SK-N-SH (cell line): ENCODE measurements around the gene EEFSEC. TPM values are rescaled to one million over a fixed set of nuclear protein-coding genes. Genes with fewer than 3 reads are reported as not detected.
A peak's percentile ranks its signal among the peaks of the same experiment; 100 is the strongest.

ENCODE experiments used
- CTCF ChIA-PET: fragments of 300-600, 350-600 bp; formaldehyde crosslinking; extraction: SDS; loops from one replicate; lab custom pipeline; 2021; lab: Yijun Ruan, JAX
- POLR2A ChIA-PET: fragments of 350-600 bp; sonication (Branson Sonifier 250); formaldehyde crosslinking; extraction: SDS; loops from one replicate; lab custom pipeline; 2020; ENCODE audit warnings: antibody characterized with exemption, inconsistent platforms; lab: Yijun Ruan, JAX
- DNase-seq: peaks from one replicate; pipeline ENCODE4 v3.0.0; 2012
- H2AFZ ChIP-seq: fragments of 200-600 bp; sonication (generic); 2 replicates; pipeline ENCODE4 v1.8.1; 2016; ENCODE audit warnings: antibody characterized with exemption, mild to moderate bottlenecking, low read depth
- H3F3A ChIP-seq: fragments of 200-600 bp; sonication (generic); replicated peaks from 2 replicates; pipeline ENCODE3; 2016; ENCODE audit warnings: antibody characterized with exemption, mild to moderate bottlenecking; ENCODE audit not compliant: insufficient read depth
- H3K27ac ChIP-seq, 2 experiments: fragments of 200-500 bp in 1 of 2; fragments of 200-600 bp in 1 of 2; sonication (Bioruptor generic) in 1 of 2; sonication (generic), shearing (Covaris generic) in 1 of 2; 2 replicates each; pipeline versions ENCODE4 v1.5.1 to v1.6.1; 2014 to 2016; ENCODE audit warnings: low read depth in 2 of 2, inconsistent platforms in 1 of 2, low read length in 1 of 2, mild to moderate bottlenecking in 1 of 2, mixed read lengths in 1 of 2
- H3K27me3 ChIP-seq: fragments of 200-600 bp; sonication (generic), shearing (Covaris generic); 2 replicates; pipeline ENCODE4 v1.6.1; 2016; ENCODE audit warnings: mixed run types; ENCODE audit not compliant: insufficient read depth
- H3K36me3 ChIP-seq, 2 experiments: fragments of 200-500 bp in 1 of 2; fragments of 200-600 bp in 1 of 2; sonication (Bioruptor generic) in 1 of 2; sonication (generic) in 1 of 2; replicated peaks in 1 of 2; 2 replicates each; pipeline versions ENCODE3 to v1.5.1; 2014 to 2016; ENCODE audit warnings: low read length in 1 of 2, mild to moderate bottlenecking in 1 of 2; ENCODE audit not compliant: insufficient read depth in 2 of 2, control insufficient read depth in 1 of 2
- H3K4me1 ChIP-seq, 2 experiments: fragments of 200-500 bp in 1 of 2; fragments of 200-600 bp in 1 of 2; sonication (Bioruptor generic) in 1 of 2; sonication (generic), shearing (Covaris generic) in 1 of 2; 2 replicates each; pipeline versions ENCODE4 v1.5.1 to v1.6.1; 2014 to 2016; ENCODE audit warnings: low read depth in 1 of 2, low read length in 1 of 2, mixed run types in 1 of 2; ENCODE audit not compliant: insufficient read depth in 2 of 2, control insufficient read depth in 1 of 2
- H3K4me2 ChIP-seq: fragments of 200-600 bp; sonication (generic), shearing (Covaris generic); 2 replicates; pipeline ENCODE4 v1.6.1; 2017; ENCODE audit warnings: mixed run types
- H3K4me3 ChIP-seq, 2 experiments: fragments of 200-500 bp in 1 of 2; fragments of 200-600 bp in 1 of 2; sonication (Bioruptor generic) in 1 of 2; sonication (generic), shearing (Covaris generic) in 1 of 2; 2 replicates each; pipeline versions ENCODE4 v1.5.1 to v1.8.1; 2014 to 2016; ENCODE audit warnings: low read depth in 2 of 2, inconsistent platforms in 1 of 2, low read length in 1 of 2, mild to moderate bottlenecking in 1 of 2, mixed read lengths in 1 of 2, moderate library complexity in 1 of 2
- H3K79me2 ChIP-seq: fragments of 200-600 bp; sonication (generic); 2 replicates; pipeline ENCODE4 v1.8.1; 2017; ENCODE audit warnings: mild to moderate bottlenecking; ENCODE audit not compliant: insufficient read depth
- H3K9ac ChIP-seq: fragments of 200-600 bp; sonication (generic); 2 replicates; pipeline ENCODE4 v1.6.1; 2017; ENCODE audit warnings: mixed run types
- H3K9me2 ChIP-seq: fragments of 200-600 bp; sonication (generic); 2 replicates; pipeline ENCODE4 v1.6.1; 2017; ENCODE audit warnings: mixed run types
- H3K9me3 ChIP-seq: fragments of 200-600 bp; sonication (generic); 2 replicates; pipeline ENCODE4 v1.6.1; 2017; ENCODE audit warnings: mixed run types, mild to moderate bottlenecking, moderate library complexity
- H4K20me1 ChIP-seq: fragments of 200-600 bp; sonication (generic); 2 replicates; pipeline ENCODE4 v1.6.1; 2017; ENCODE audit warnings: mild to moderate bottlenecking, mixed run types; ENCODE audit not compliant: insufficient read depth
- CHD2 ChIP-seq: fragments of 150-350 bp; IDR thresholded peaks from 2 replicates; pipeline ENCODE4 v1.6.1; 2018; ENCODE audit warnings: low read length; ENCODE audit not compliant: partially characterized antibody
- ELF1 ChIP-seq: IDR thresholded peaks from 2 replicates; pipeline ENCODE4 v1.4.0; 2012
- EZH2phosphoT487 ChIP-seq: fragments of 200-600 bp; sonication (generic); IDR thresholded peaks from 2 replicates; pipeline ENCODE4 v1.6.1; 2017; ENCODE audit warnings: low read depth, mixed run types, mild to moderate bottlenecking, antibody characterized with exemption, moderate library complexity, borderline replicate concordance
- FOXJ3 ChIP-seq: sonication (generic); formaldehyde crosslinking; IDR thresholded peaks from 2 replicates; pipeline ENCODE4 v1.5.1; 2020; ENCODE audit warnings: mild to moderate bottlenecking, missing genetic modification reagents
- FOXM1 ChIP-seq: IDR thresholded peaks from 2 replicates; pipeline ENCODE4 v1.4.0; 2012; ENCODE audit warnings: low read depth, mild to moderate bottlenecking
- GATA2 ChIP-seq: sonication (generic); formaldehyde crosslinking; IDR thresholded peaks from 2 replicates; pipeline ENCODE4 v1.5.0; 2020; ENCODE audit warnings: mild to moderate bottlenecking, missing genetic modification reagents
- JUND ChIP-seq: IDR thresholded peaks from 2 replicates; pipeline ENCODE4 v1.4.0; 2012
- MEF2A ChIP-seq: IDR thresholded peaks from 2 replicates; pipeline ENCODE4 v1.4.0; 2012; ENCODE audit warnings: low read depth, borderline replicate concordance
- MXI1 ChIP-seq: IDR thresholded peaks from 2 replicates; pipeline ENCODE4 v1.6.1; 2012; ENCODE audit warnings: mild to moderate bottlenecking, low read depth, low read length, improper control_type of control experiment
- NFIC ChIP-seq: IDR thresholded peaks from 2 replicates; pipeline ENCODE4 v1.4.0; 2012; ENCODE audit warnings: borderline replicate concordance
- NRF1 ChIP-seq: IDR thresholded peaks from 2 replicates; pipeline ENCODE4 v1.6.1; 2012; ENCODE audit warnings: low read depth, mild to moderate bottlenecking, low read length
- POLR2AphosphoS5 ChIP-seq: IDR thresholded peaks from 2 replicates; pipeline ENCODE4 v1.6.1; 2012; ENCODE audit warnings: low read depth, low read length
- RCOR1 ChIP-seq: fragments of 150-350 bp; IDR thresholded peaks from 2 replicates; pipeline ENCODE4 v1.6.1; 2017; ENCODE audit warnings: antibody characterized with exemption, low read length
- RFX5 ChIP-seq: IDR thresholded peaks from 2 replicates; pipeline ENCODE4 v1.6.1; 2012; ENCODE audit warnings: mild to moderate bottlenecking, improper control_type of control experiment, low read length
- SIN3A ChIP-seq: IDR thresholded peaks from 2 replicates; pipeline ENCODE4 v1.6.1; 2012; ENCODE audit warnings: low read depth, mild to moderate bottlenecking, low read length, moderate library complexity, borderline replicate concordance
- TAF1 ChIP-seq: IDR thresholded peaks from 2 replicates; pipeline ENCODE4 v1.6.1; 2012; ENCODE audit warnings: low read depth, mild to moderate bottlenecking, low read length, moderate library complexity, borderline replicate concordance
- TCF12 ChIP-seq: IDR thresholded peaks from 2 replicates; pipeline ENCODE4 v1.4.0; 2012
- TEAD4 ChIP-seq: IDR thresholded peaks from 2 replicates; pipeline ENCODE4 v1.4.0; 2012; ENCODE audit warnings: mild to moderate bottlenecking, borderline replicate concordance; ENCODE audit not compliant: insufficient read depth
- YY1 ChIP-seq: IDR thresholded peaks from 2 replicates; pipeline ENCODE4 v1.4.0; 2012; ENCODE audit warnings: low read depth, mild to moderate bottlenecking
- WGBS: methylation state at CpG from one replicate; pipeline ENCODE4 v1.1.6; 2017; ENCODE audit warnings: low lambda C conversion rate; 5-methylcytosine and 5-hydroxymethylcytosine counted together
- polyA plus RNA-seq, 3 experiments: library from polyadenylated mRNA; depleted of rRNA; stranded (reverse); fragments of >200 nt; gene quantifications; 2 replicates each; pipeline ENCODE4 v1.2.3, GENCODE V29; 2012
- TF ChIP-seq, protein P1 (sequence below): IDR thresholded peaks from 2 replicates; pipeline ENCODE4 v1.4.0; 2012; ENCODE audit warnings: low read depth
- TF ChIP-seq, protein P2 (sequence below): IDR thresholded peaks from 2 replicates; pipeline ENCODE4 v1.4.0; 2012; ENCODE audit warnings: low read depth, borderline replicate concordance
- TF ChIP-seq, protein P3 (sequence below): fragments of 150-350 bp; IDR thresholded peaks from 2 replicates; pipeline ENCODE4 v1.6.1; 2017; ENCODE audit warnings: antibody characterized with exemption, low read length, low read depth, borderline replicate concordance
- TF ChIP-seq, protein P4 (sequence below): IDR thresholded peaks from 2 replicates; pipeline ENCODE4; 2012
- TF ChIP-seq, protein P5 (sequence below): IDR thresholded peaks from 2 replicates; pipeline ENCODE4 v1.6.1; 2012; ENCODE audit warnings: mild to moderate bottlenecking, low read depth, low read length, moderate library complexity

The EEFSEC gene
- polyA plus RNA-seq (2012; rRNA removed): 10.5 and 12.4 TPM in 2 replicates
- 4.6 and 8.1 TPM in 2 replicates for polyA plus RNA-seq (2012; cell fraction: cytosol; rRNA removed)
- 13.3 and 17.4 TPM in 2 replicates for polyA plus RNA-seq (2012; cell fraction: nucleus; rRNA removed)

- 3% methylated on average over 11 of the region's 96 CpGs for WGBS
- H3K9me3 ChIP-seq: no peaks in the 10 kb centered on the region
- peak within 1 kb of the TSS; percentile 77 for H3K9ac ChIP-seq
- H2AFZ ChIP-seq: peak within 1 kb of the TSS; percentile 99
- no peaks in the 10 kb centered on the region for H3K27me3 ChIP-seq
- ChIA-PET CTCF (interaction anchor here (0.8 to 1.3 kb wide), 7 partner anchors 8 to 58 kb away, joined by 3 to 5 read pairs (median 4); partner anchors contain the start of gene RUVBL1), POLR2A (interaction anchor here (0.6 to 1.9 kb wide), 9 partner anchors 15 to 399 kb away, joined by 3 to 17 read pairs (median 5); partner anchors contain the start of gene RUVBL1)
- H3K4me1 ChIP-seq: peaks cover 4% of the 10 kb centered on the region in 2 experiments; a peak in 1 of 4 replicates
- no peaks in the 10 kb centered on the region for H3K9me2 ChIP-seq
- H3K36me3 ChIP-seq: peaks cover 16% of the 10 kb centered on the region in 2 experiments
- H3K4me3 ChIP-seq: peak within 1 kb of the TSS; percentile 82 to 89
- H3K4me2 ChIP-seq: peak within 1 kb of the TSS; percentile 69
- peak within 1 kb of the TSS; percentile 76 to 78 for H3K27ac ChIP-seq
- peaks cover 18% of the 10 kb centered on the region for H3K79me2 ChIP-seq
- no peaks in the 10 kb centered on the region for H4K20me1 ChIP-seq
- H3F3A ChIP-seq: peaks cover 18% of the 10 kb centered on the region
- peak; percentile 90 for DNase-seq
- TF ChIP-seq FOXM1 (no peak), JUND (no peak), POLR2AphosphoS5 (0 out of 2 replicates have a peak, but pooled peaks have one; percentile 33), NRF1 (no peak), EZH2phosphoT487 (no peak), TCF12 (no peak; the same call in 1 of the 2 replicates), RCOR1 (peak; percentile 19; the same call in 1 of the 2 replicates), NFIC (no peak), RFX5 (no peak), ELF1 (peak; percentile 66; the same call in 1 of the 2 replicates), GATA2 (CRISPR knock-in tag) (no peak), TEAD4 (no peak), MXI1 (peak; percentile 52; the same call in 1 of the 2 replicates), CHD2 (peak; percentile 59), MEF2A (no peak), FOXJ3 (0 out of 2 replicates have a peak, but pooled peaks have one; percentile 17), YY1 (peak; percentile 65; the same call in 1 of the 2 replicates), SIN3A (peak; percentile 38; the same call in 1 of the 2 replicates), TAF1 (peak; percentile 88)
- TF ChIP-seq, protein P1, sequence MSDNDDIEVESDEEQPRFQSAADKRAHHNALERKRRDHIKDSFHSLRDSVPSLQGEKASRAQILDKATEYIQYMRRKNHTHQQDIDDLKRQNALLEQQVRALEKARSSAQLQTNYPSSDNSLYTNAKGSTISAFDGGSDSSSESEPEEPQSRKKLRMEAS: peak; percentile 82
- TF ChIP-seq, protein P2, sequence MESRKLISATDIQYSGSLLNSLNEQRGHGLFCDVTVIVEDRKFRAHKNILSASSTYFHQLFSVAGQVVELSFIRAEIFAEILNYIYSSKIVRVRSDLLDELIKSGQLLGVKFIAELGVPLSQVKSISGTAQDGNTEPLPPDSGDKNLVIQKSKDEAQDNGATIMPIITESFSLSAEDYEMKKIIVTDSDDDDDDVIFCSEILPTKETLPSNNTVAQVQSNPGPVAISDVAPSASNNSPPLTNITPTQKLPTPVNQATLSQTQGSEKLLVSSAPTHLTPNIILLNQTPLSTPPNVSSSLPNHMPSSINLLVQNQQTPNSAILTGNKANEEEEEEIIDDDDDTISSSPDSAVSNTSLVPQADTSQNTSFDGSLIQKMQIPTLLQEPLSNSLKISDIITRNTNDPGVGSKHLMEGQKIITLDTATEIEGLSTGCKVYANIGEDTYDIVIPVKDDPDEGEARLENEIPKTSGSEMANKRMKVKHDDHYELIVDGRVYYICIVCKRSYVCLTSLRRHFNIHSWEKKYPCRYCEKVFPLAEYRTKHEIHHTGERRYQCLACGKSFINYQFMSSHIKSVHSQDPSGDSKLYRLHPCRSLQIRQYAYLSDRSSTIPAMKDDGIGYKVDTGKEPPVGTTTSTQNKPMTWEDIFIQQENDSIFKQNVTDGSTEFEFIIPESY: 0 out of 2 replicates have a peak, but pooled peaks have one; percentile 32
- TF ChIP-seq, protein P3, sequence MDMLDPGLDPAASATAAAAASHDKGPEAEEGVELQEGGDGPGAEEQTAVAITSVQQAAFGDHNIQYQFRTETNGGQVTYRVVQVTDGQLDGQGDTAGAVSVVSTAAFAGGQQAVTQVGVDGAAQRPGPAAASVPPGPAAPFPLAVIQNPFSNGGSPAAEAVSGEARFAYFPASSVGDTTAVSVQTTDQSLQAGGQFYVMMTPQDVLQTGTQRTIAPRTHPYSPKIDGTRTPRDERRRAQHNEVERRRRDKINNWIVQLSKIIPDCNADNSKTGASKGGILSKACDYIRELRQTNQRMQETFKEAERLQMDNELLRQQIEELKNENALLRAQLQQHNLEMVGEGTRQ: no peak
- TF ChIP-seq, protein P4, sequence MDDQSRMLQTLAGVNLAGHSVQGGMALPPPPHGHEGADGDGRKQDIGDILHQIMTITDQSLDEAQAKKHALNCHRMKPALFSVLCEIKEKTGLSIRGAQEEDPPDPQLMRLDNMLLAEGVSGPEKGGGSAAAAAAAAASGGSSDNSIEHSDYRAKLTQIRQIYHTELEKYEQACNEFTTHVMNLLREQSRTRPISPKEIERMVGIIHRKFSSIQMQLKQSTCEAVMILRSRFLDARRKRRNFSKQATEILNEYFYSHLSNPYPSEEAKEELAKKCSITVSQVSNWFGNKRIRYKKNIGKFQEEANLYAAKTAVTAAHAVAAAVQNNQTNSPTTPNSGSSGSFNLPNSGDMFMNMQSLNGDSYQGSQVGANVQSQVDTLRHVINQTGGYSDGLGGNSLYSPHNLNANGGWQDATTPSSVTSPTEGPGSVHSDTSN: no peak
- TF ChIP-seq, protein P5, sequence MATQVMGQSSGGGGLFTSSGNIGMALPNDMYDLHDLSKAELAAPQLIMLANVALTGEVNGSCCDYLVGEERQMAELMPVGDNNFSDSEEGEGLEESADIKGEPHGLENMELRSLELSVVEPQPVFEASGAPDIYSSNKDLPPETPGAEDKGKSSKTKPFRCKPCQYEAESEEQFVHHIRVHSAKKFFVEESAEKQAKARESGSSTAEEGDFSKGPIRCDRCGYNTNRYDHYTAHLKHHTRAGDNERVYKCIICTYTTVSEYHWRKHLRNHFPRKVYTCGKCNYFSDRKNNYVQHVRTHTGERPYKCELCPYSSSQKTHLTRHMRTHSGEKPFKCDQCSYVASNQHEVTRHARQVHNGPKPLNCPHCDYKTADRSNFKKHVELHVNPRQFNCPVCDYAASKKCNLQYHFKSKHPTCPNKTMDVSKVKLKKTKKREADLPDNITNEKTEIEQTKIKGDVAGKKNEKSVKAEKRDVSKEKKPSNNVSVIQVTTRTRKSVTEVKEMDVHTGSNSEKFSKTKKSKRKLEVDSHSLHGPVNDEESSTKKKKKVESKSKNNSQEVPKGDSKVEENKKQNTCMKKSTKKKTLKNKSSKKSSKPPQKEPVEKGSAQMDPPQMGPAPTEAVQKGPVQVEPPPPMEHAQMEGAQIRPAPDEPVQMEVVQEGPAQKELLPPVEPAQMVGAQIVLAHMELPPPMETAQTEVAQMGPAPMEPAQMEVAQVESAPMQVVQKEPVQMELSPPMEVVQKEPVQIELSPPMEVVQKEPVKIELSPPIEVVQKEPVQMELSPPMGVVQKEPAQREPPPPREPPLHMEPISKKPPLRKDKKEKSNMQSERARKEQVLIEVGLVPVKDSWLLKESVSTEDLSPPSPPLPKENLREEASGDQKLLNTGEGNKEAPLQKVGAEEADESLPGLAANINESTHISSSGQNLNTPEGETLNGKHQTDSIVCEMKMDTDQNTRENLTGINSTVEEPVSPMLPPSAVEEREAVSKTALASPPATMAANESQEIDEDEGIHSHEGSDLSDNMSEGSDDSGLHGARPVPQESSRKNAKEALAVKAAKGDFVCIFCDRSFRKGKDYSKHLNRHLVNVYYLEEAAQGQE: 0 out of 2 replicates have a peak, but pooled peaks have one; percentile 40
Observed at GRCh38 chr3:128153156-128154041, at the start of gene EEFSEC. Gene EEFSEC (plus strand): TSS chr3:128153481. CDS start chr3:128153508, 27 bp downstream.
